Measurements from ENCODE around the gene SND1.

SND1 gene

GRCh38 chr7:127791446-127792189 lies 139.6 kb downstream of the SND1 start:
- H3K36me3 ChIP-seq (ENCODE audit: control insufficient read depth, insufficient read depth, low read length) = peaks cover 2% of the 10 kb centered on the region
- TF ChIP-seq, protein P1, sequence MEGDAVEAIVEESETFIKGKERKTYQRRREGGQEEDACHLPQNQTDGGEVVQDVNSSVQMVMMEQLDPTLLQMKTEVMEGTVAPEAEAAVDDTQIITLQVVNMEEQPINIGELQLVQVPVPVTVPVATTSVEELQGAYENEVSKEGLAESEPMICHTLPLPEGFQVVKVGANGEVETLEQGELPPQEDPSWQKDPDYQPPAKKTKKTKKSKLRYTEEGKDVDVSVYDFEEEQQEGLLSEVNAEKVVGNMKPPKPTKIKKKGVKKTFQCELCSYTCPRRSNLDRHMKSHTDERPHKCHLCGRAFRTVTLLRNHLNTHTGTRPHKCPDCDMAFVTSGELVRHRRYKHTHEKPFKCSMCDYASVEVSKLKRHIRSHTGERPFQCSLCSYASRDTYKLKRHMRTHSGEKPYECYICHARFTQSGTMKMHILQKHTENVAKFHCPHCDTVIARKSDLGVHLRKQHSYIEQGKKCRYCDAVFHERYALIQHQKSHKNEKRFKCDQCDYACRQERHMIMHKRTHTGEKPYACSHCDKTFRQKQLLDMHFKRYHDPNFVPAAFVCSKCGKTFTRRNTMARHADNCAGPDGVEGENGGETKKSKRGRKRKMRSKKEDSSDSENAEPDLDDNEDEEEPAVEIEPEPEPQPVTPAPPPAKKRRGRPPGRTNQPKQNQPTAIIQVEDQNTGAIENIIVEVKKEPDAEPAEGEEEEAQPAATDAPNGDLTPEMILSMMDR (IDR thresholded peaks at IDR 0.05; ENCODE audit: insufficient read depth, low read length, poor library complexity, severe bottlenecking) = no peak
- H3K27me3 ChIP-seq (replicated peaks; ENCODE audit: control insufficient read depth, insufficient read depth, low read length) = no peaks in the 10 kb centered on the region
- no peak overlapping the region for H3K4me3 ChIP-seq (replicated peaks; ENCODE audit: low read depth, low read length)
- no peak for DNase-seq (ENCODE audit: extremely low read depth, insufficient read length)

DNA sequence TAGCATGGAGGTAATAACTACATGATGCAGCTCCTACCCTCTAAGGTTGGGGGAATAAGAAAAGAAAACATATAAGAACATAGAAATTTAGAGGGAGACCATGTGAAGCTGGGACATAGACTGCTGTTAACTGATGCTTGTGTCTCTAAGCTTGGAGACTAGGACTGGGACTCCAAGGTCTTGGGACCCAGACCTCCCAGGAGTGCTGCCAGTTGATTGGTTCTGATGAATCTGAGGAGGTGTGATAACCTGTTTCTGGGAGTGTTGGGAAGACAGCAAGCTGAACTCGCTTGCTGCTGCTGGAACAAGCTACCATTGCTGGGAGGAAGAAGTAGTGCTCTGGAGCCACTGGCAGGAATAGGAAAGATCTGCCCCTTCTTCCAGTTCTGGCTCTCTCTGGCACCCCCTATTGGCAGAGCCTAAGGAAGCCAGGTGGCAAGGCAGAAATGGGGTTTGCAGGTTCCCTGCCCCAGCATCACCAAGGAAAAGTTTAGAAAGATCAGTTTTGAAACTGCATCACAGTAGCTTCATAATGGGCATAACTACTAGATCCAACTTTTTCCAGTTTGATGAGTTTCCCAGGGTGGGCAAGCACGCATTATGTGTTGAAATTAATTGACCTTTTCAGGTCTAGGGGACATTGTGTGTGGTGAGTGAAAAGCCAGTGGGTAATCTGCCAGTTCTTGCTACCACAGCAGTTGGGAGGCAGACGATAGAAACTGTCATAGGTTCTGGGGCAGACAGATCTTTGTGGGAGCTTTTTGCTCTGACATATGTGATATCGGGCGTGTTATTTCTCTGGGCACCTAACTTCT lies 140.7 kb downstream of the SND1 start:
- DNase-seq (ENCODE audit: extremely low read depth, insufficient read length) = no peak
- TF ChIP-seq, protein P1 (IDR thresholded peaks at IDR 0.05; ENCODE audit: insufficient read depth, low read length, poor library complexity, severe bottlenecking) = peak; percentile 85
- no peak overlapping the region for H3K4me3 ChIP-seq (replicated peaks; ENCODE audit: low read depth, low read length)
- peaks cover 2% of the 10 kb centered on the region for H3K36me3 ChIP-seq (ENCODE audit: control insufficient read depth, insufficient read depth, low read length)
- H3K27me3 ChIP-seq (replicated peaks; ENCODE audit: control insufficient read depth, insufficient read depth, low read length) = no peaks in the 10 kb centered on the region

DNA sequence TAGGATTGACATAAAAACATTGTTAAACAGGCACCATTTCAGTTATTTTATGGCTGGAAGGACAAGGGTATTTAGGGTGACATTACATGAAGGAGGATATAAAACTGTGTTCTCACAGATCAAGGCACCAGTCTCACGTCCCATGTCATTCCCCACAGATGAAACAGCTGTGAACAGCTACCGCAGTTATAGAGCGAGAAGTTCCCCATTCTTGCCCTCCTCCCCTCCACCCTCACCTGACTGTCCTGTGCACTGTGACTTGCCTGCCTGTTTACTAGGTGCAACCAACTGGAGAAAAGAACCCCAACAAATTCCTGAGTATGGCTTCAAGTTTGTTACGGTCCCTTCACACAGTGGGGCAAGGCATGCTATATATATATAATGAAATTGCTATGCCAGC lies 141.6 kb downstream of the SND1 start:
- H3K27me3 ChIP-seq (replicated peaks; ENCODE audit: control insufficient read depth, insufficient read depth, low read length) = no peaks in the 10 kb centered on the region
- no peak for DNase-seq (ENCODE audit: extremely low read depth, insufficient read length)
- H3K36me3 ChIP-seq (ENCODE audit: control insufficient read depth, insufficient read depth, low read length) = peaks cover 2% of the 10 kb centered on the region
- TF ChIP-seq, protein P1 (IDR thresholded peaks at IDR 0.05; ENCODE audit: insufficient read depth, low read length, poor library complexity, severe bottlenecking) = no peak
- H3K4me3 ChIP-seq (replicated peaks; ENCODE audit: low read depth, low read length) = no peak overlapping the region

- DNase-seq (ENCODE audit: extremely low read depth, insufficient read length) = no peak
- Histone ChIP-seq H3K36me3 (ENCODE audit: control insufficient read depth, insufficient read depth, low read length) (peaks cover 2% of the 10 kb centered on the region), H3K27me3 (replicated peaks; ENCODE audit: control insufficient read depth, insufficient read depth, low read length) (no peaks in the 10 kb centered on the region), H3K4me3 (replicated peaks; ENCODE audit: low read depth, low read length) (no peak overlapping the region)
- TF ChIP-seq, protein P1 (IDR thresholded peaks at IDR 0.05; ENCODE audit: insufficient read depth, low read length, poor library complexity, severe bottlenecking) = no peak
These were observed 142.1 kb downstream of the SND1 start for GRCh38 chr7:127794136-127794535.

- H3K27me3 ChIP-seq (replicated peaks; ENCODE audit: control insufficient read depth, insufficient read depth, low read length) = no peaks in the 10 kb centered on the region
These were observed 142.6 kb downstream of the SND1 start for GRCh38 chr7:127794551-127794950.

More at GRCh38 chr7:127794551-127794950, 142.6 kb downstream of the SND1 start:
- H3K36me3 ChIP-seq (ENCODE audit: control insufficient read depth, insufficient read depth, low read length) = peaks cover 2% of the 10 kb centered on the region
- TF ChIP-seq, protein P1 (IDR thresholded peaks at IDR 0.05; ENCODE audit: insufficient read depth, low read length, poor library complexity, severe bottlenecking) = no peak
- H3K4me3 ChIP-seq (replicated peaks; ENCODE audit: low read depth, low read length) = no peak overlapping the region
- no peak for DNase-seq (ENCODE audit: extremely low read depth, insufficient read length)
